ENCODE data around the gene KAT8. TPM values are rescaled to one million over a fixed set of nuclear protein-coding genes. Genes with fewer than 3 reads are reported as not detected.

The KAT8 gene
- polyA plus RNA-seq, 3 donors, result 34.5 to 136 (median 42.0) TPM

DNA sequence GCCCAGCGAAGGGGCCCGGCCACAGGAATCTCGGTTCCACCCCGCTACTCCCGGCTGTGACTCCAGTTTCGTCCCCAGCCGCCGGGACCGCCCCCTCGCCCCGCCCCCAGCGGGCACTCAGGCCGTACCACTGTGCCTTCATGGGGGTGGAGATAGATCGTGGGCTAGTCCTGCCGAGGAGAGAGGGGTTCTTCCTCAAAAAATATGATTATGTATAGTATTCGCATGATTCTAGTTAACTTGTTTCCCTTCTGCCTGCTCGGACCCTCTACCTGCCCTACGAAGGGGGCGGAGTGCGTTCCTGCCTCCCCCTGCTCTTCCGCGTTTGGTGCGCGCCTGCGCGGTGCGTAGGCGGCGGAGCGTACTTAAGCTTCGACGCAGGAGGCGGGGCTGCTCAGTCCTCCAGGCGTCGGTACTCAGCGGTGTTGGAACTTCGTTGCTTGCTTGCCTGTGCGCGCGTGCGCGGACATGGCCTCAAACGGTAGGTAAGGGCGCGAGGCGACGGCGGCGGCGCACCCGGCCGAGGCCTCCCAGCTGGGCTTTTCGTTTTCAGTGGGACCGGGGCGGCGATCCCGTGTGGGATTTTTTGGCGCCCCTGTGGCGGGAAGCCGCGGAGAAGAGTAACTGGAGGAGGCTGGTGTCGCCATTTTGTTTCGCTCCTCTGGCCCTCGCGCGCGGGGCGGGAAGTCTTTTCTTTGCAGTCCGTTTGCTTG lies 62.4 kb downstream of the KAT8 start, which contains the start of gene FUS:
Gene FUS, plus strand, starts transcription at position 393 of the 713 bp plus-strand sequence. Its CDS starts 76 bp downstream, at position 469.
- H2AFZ ChIP-seq (ENCODE audit: insufficient read depth, low read depth, low read length, poor library complexity, severe bottlenecking), result peak within 1 kb of the TSS; percentile 94
- peak; percentile 91 to 96 (median 94) for DNase-seq
- peak within 1 kb of the TSS; percentile 93 to 94 for H3K4me3 Mint-ChIP-seq
- peaks cover 2 to 6% (median 4%) of the 10 kb centered on the region in 3 donors for H3K27me3 Mint-ChIP-seq (ENCODE audit: low read depth in 3 of 3)
- H3K9me3 Mint-ChIP-seq, result peaks cover 0 to 3% (median 0%) of the 10 kb centered on the region in 7 donors
- H3K9me3 ChIP-seq (replicated peaks in 1 of 2; ENCODE audit: control insufficient read depth in 1 of 2, insufficient read depth in 1 of 2, low read length in 2 of 2), result no peaks in the 10 kb centered on the region
- peaks cover 61% of the 10 kb centered on the region for H3K79me2 ChIP-seq (ENCODE audit: insufficient read depth, low read length)
- peak within 1 kb of the TSS; percentile 89 for H3K9ac ChIP-seq (ENCODE audit: insufficient read depth, low read length, poor library complexity, severe bottlenecking)
- WGBS (ENCODE audit: insufficient coverage), result under 1% methylated on average over 65 of the region's 69 CpGs
- peak within 1 kb of the TSS; percentile 71 to 98 (median 95) for H3K4me3 ChIP-seq (replicated peaks in 1 of 3; ENCODE audit: low read depth in 2 of 3, low read length in 3 of 3)
- H3K36me3 ChIP-seq (replicated peaks in 1 of 2; ENCODE audit: control insufficient read depth in 1 of 2, insufficient read depth in 2 of 2, low read length in 2 of 2), result peaks cover 26 to 28% of the 10 kb centered on the region in 2 donors
- TF ChIP-seq, protein P1, sequence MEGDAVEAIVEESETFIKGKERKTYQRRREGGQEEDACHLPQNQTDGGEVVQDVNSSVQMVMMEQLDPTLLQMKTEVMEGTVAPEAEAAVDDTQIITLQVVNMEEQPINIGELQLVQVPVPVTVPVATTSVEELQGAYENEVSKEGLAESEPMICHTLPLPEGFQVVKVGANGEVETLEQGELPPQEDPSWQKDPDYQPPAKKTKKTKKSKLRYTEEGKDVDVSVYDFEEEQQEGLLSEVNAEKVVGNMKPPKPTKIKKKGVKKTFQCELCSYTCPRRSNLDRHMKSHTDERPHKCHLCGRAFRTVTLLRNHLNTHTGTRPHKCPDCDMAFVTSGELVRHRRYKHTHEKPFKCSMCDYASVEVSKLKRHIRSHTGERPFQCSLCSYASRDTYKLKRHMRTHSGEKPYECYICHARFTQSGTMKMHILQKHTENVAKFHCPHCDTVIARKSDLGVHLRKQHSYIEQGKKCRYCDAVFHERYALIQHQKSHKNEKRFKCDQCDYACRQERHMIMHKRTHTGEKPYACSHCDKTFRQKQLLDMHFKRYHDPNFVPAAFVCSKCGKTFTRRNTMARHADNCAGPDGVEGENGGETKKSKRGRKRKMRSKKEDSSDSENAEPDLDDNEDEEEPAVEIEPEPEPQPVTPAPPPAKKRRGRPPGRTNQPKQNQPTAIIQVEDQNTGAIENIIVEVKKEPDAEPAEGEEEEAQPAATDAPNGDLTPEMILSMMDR (IDR thresholded peaks at IDR 0.05), result no peak
- intact Hi-C loops (cut with micrococcal nuclease), result loop anchor here (2.0 to 10.0 kb wide), 3 partner anchors 67 to 265 kb away; partner anchors contain the start of genes ITGAX (in 1 of the 2) and ZNF843 (in 1 of the 2)
- peaks cover 36 to 46% of the 10 kb centered on the region in 2 donors for H3K4me1 ChIP-seq (ENCODE audit: control insufficient read depth in 1 of 2, insufficient read depth in 2 of 2, low read length in 2 of 2)
- H3K27me3 ChIP-seq (ENCODE audit: control insufficient read depth in 2 of 2, insufficient read depth in 2 of 2, low read length in 2 of 2), result no peaks in the 10 kb centered on the region
- peaks cover 28 to 29% of the 10 kb centered on the region in 2 donors for H3K36me3 Mint-ChIP-seq
- H4K20me1 ChIP-seq (ENCODE audit: insufficient read depth, low read length), result peaks cover 49% of the 10 kb centered on the region
- peak within 1 kb of the TSS; percentile 88 to 95 for H3K27ac ChIP-seq (ENCODE audit: low read depth in 1 of 2, low read length in 2 of 2)
- H3K4me1 Mint-ChIP-seq, result peaks cover 49% of the 10 kb centered on the region
- H3K27ac Mint-ChIP-seq, result peak within 1 kb of the TSS; percentile 97 to 100 (median 99)
- peak within 1 kb of the TSS; percentile 99 for H3K4me2 ChIP-seq (replicated peaks; ENCODE audit: extremely low read depth, low read length, poor library complexity, severe bottlenecking)

Small RNA genes lying within 50 kb of the gene (small RNA-seq; reads per million reads assigned to genes)
- gene AC009088.4 (ENCODE audit: insufficient read length, low read depth), result not detected
- not detected for gene NDUFA3P6 (ENCODE audit: insufficient read length, low read depth)

Other genes with a start within 250 kb of the KAT8 start
- 10 to 100 TPM; 11.4 to 19.1 (median 17.4) TPM for gene BCL7C, start 223.6 kb upstream of the KAT8 start, polyA plus RNA-seq
- gene CTF1, start 221.1 kb upstream of the KAT8 start, polyA plus RNA-seq, result under 1 TPM in 1 of 3 donors, not detected in 2; 0.93 TPM
- gene FBXL19, start 194.1 kb upstream of the KAT8 start, polyA plus RNA-seq, result 1 to 10 TPM in 1 of 3 donors, under 1 TPM in 1, not detected in 1; 0.14 to 7.6 TPM
- 10 to 100 TPM; 34.3 to 80.3 (median 76.8) TPM for gene ORAI3, start 168.6 kb upstream of the KAT8 start, polyA plus RNA-seq
- gene SETD1A, start 159.9 kb upstream of the KAT8 start, polyA plus RNA-seq, result 1 to 10 TPM in 2 of 3 donors, under 1 TPM in 1; 0.16 to 6.6 (median 1.3) TPM
- 1 to 10 TPM in 2 of 3 donors, under 1 TPM in 1; 0.89 to 4.3 (median 2.7) TPM for gene HSD3B7, start 132.5 kb upstream of the KAT8 start, polyA plus RNA-seq
- gene STX1B, start 107.0 kb upstream of the KAT8 start, polyA plus RNA-seq, result 1 to 10 TPM in 1 of 3 donors, not detected in 2; 1.7 TPM
- 100 to 1,000 TPM in 1 of 3 donors, 10 to 100 TPM in 2; 18.6 to 186 (median 21.8) TPM for gene STX4, start 84.1 kb upstream of the KAT8 start, polyA plus RNA-seq
- gene ZNF668, start 43.4 kb upstream of the KAT8 start, polyA plus RNA-seq, result 1 to 10 TPM; 3.8 to 4.8 (median 4.5) TPM
- gene ZNF646, start 43.2 kb upstream of the KAT8 start, polyA plus RNA-seq, result 1 to 10 TPM in 2 of 3 donors, under 1 TPM in 1; 0.46 to 6.5 (median 3.0) TPM
- gene PRSS53, start 28.7 kb upstream of the KAT8 start, polyA plus RNA-seq, result 1 to 10 TPM in 1 of 3 donors, under 1 TPM in 1, not detected in 1; 0.17 to 5.1 TPM
- gene VKORC1, start 22.9 kb upstream of the KAT8 start, polyA plus RNA-seq, result 100 to 1,000 TPM in 1 of 3 donors, 10 to 100 TPM in 2; 59.2 to 113 (median 91.2) TPM
- gene BCKDK, start 9.3 kb upstream of the KAT8 start, polyA plus RNA-seq, result 10 to 100 TPM; 76.5 to 93.5 (median 90.8) TPM
- gene PRSS8, start 18.1 kb downstream of the KAT8 start, polyA plus RNA-seq, result under 1 TPM in 1 of 3 donors, not detected in 2; 0.15 TPM
- gene PRSS36, start 32.4 kb downstream of the KAT8 start, polyA plus RNA-seq, result 1 to 10 TPM; 3.1 to 4.2 (median 3.4) TPM
- 100 to 1,000 TPM in 1 of 3 donors, 10 to 100 TPM in 2; 54.9 to 246 (median 78.5) TPM for gene FUS, start 62.5 kb downstream of the KAT8 start, polyA plus RNA-seq
- 100 to 1,000 TPM; 214 to 400 (median 374) TPM for gene PYCARD, start 85.1 kb downstream of the KAT8 start, polyA plus RNA-seq
- under 1 TPM in 1 of 3 donors, not detected in 2; 0.04 TPM for gene TRIM72, start 96.5 kb downstream of the KAT8 start, polyA plus RNA-seq
- gene PYDC1, start 99.5 kb downstream of the KAT8 start, polyA plus RNA-seq, result not detected
- gene ITGAM, start 142.3 kb downstream of the KAT8 start, polyA plus RNA-seq, result 100 to 1,000 TPM in 2 of 3 donors, 10 to 100 TPM in 1; 71.9 to 330 (median 117) TPM
- 100 to 1,000 TPM in 1 of 3 donors, 10 to 100 TPM in 2; 40.7 to 710 (median 71.3) TPM for gene ITGAX, start 237.5 kb downstream of the KAT8 start, polyA plus RNA-seq